HFF-Myc (cell line): ENCODE data around the gene TPST2.

ENCODE experiments used
- DNase-seq: peaks from one replicate; pipeline ENCODE4 v3.0.0-alpha.2; 2011; ENCODE audit warnings: low read depth; ENCODE audit errors: extremely low read depth
- H3K4me3 ChIP-seq: replicated peaks from 2 replicates; pipeline ENCODE4 v1.5.1; 2011; ENCODE audit warnings: low read depth, mild to moderate bottlenecking, control low read depth, low read length
- TF ChIP-seq, protein P1 (sequence below): IDR thresholded peaks from 2 replicates; pipeline ENCODE4 v1.5.1; 2012; ENCODE audit warnings: mild to moderate bottlenecking, low read depth, low read length, control low read depth; ENCODE audit errors: missing control alignments

TPST2 gene

DNA sequence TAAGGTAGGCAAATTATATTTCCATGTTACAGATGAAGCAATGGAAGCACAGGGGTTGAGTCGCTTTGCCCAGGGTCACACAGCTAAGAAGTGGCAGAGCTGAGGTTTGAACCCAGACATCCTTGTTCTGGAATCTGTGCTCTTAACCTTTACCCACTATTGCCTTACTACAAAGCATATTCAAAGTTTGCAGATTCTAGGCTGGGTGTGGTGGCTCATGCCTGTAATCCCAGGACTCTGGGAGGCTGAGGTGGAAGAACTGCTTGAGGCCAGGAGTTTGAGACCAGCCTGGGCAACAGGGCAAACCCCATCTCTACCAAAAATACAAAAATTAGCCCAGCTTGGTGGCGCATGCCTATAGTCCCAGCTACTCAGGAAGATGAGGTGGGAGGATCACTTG lies 49.8 kb downstream of the TPST2 start:
- H3K4me3 ChIP-seq: no peak overlapping the region
- TF ChIP-seq, protein P1, sequence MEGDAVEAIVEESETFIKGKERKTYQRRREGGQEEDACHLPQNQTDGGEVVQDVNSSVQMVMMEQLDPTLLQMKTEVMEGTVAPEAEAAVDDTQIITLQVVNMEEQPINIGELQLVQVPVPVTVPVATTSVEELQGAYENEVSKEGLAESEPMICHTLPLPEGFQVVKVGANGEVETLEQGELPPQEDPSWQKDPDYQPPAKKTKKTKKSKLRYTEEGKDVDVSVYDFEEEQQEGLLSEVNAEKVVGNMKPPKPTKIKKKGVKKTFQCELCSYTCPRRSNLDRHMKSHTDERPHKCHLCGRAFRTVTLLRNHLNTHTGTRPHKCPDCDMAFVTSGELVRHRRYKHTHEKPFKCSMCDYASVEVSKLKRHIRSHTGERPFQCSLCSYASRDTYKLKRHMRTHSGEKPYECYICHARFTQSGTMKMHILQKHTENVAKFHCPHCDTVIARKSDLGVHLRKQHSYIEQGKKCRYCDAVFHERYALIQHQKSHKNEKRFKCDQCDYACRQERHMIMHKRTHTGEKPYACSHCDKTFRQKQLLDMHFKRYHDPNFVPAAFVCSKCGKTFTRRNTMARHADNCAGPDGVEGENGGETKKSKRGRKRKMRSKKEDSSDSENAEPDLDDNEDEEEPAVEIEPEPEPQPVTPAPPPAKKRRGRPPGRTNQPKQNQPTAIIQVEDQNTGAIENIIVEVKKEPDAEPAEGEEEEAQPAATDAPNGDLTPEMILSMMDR: no peak
- DNase-seq: no peak

DNA sequence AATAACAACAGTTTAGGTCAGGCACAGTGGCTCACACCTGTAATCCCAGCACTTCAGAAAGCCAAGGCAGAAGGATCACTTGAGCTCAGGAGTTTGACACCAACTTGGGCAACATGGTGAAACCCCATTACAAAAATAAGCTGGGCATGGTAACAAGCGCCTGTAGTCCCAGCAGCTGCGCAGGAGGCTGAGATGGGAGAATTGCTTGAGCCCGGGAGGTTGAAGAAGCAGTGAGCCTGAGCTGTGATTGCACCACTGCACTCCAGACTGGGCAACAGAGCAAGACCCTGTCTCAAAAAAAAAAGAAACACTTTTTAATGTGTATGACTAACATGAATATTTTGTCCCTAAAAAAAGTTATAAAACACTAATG lies 53.2 kb downstream of the TPST2 start:
- no peak for DNase-seq
- no peak overlapping the region for H3K4me3 ChIP-seq
- TF ChIP-seq, protein P1: no peak

DNA sequence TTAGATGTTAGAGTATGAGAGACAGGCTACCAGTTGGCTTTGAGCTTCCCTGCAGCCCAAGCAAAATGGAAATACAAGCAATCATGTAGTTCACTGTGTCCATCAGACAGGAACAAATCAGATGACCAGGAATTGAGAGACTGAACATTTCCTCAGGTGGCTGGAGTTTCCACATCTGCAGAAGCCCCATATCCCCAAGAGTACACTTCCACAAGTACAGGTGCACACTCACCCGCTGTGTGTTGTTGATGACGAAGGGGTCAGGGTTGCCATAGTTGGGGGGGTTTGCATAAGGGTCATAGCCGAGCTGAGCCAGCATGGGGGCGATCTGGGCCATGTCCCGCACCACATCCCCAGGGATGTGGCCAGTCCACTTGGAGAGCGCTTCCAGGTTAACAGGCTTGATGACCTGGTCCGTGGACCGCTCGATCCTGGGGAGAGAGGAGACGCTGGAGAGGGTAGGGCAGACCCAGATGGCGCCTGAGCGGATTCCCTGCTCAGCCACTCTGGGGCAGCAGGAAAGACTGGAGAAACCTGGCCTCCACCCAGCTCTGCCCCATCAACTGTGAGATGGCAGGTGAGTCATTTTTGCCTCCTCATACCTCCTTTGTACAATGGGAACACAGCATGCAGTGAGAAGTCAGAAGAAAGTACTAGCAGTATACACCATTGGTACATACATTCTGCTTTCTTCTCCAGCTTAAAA lies 53.7 kb downstream of the TPST2 start:
- DNase-seq: no peak
- H3K4me3 ChIP-seq: no peak overlapping the region
- TF ChIP-seq, protein P1: no peak

DNA sequence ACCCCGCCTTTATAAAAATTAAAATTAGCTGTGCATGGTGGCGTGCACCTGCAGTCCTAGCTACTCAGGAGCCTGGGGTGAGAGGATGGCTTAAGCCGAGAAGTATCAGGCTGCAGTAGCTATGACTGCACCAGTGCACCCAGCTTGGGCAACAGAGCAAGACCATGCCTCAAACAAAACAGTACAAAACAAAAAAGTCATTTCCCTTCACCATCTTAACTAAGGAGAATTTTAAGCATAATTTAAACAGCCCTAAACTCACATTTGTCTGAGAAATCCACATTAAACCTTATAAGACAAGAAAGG lies 54.4 kb downstream of the TPST2 start:
- TF ChIP-seq, protein P1: no peak
- no peak for DNase-seq
- no peak overlapping the region for H3K4me3 ChIP-seq

DNA sequence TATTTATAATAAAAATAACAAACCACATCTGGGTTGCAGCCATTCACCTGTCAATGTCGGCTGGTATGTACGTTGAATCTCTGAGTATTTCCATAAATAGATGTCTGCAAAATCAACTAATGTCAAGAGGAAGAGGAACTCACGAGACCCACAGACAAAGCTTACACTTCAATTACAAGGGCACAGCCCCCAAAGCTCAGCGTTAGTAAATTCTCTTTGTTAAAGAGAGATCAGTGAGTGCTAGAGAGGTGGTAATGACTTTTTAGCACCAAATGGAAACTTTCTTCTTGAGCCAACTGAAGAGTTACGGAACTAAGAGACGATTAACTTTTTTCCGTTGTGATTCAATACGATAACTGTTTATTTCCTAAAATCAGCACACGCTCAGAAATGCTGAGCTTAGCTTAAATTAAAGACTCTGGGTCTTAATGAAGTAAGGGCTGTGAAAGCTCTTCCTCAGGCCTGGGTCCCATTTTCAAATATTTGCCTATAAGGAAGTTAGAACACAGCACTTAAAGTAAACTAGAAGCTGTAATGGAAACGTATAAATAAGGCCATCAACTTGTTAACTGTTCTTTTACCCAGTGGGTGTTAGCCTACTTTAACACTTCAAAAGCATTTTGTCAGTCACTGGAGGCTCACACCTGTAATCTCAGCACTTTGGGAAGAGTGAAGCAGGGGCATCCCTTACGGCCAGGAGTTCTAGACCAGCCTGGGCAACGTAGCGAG lies 54.9 kb downstream of the TPST2 start:
- no peak overlapping the region for H3K4me3 ChIP-seq
- TF ChIP-seq, protein P1: no peak
- DNase-seq: no peak

DNA sequence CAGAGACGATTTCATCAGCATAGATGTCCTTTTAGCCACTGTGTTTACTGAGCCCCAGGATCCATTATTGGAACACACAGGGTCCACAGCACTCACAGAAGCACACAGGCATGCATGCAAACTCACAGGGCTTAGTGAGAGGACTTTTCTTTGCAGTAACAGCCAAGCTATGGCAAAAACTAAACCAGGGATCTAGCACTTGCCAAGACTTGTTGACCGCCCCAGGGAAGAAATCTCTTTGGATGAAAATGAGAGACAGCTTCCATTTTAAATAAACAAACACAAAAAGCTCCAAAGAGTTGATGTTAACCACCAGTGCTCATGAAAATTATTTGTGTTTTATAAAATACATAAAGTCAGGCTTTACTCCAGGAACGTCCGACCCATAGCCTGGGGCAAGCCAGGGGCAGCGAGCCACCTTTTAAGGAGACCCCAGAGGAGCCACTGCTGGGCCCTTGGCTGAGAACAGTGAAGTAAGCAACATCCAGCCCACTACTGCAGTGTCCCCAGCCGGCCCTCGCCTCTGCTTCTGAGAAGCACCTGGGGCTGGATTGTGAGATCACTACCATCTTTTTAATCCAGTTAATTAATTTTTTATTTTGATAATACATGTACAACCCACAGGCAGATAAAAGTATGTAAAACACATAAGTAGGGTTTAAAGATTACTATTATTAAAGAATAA lies 55.6 kb downstream of the TPST2 start:
- H3K4me3 ChIP-seq: no peak overlapping the region

More for the DNA sequence above, 55.6 kb downstream of the TPST2 start:
- TF ChIP-seq, protein P1: no peak
- no peak for DNase-seq
